Renal cortex interstitium (tissue), 11 donors: ENCODE measurements around the gene EEPD1. TPM values are rescaled to one million over a fixed set of nuclear protein-coding genes. Genes with fewer than 3 reads are reported as not detected.
"Not testable (repeated sequence)": the region's sequence is repeated elsewhere in the genome, so short reads cannot be mapped to it uniquely, and the experiment has no call there.

Source experiments
- DNase-seq, 11 donors: peaks; one replicate each; pipeline ENCODE4 v3.0.0-alpha.2; 2013; ENCODE audit warnings: low read depth in 9 of 11, low spot score in 4 of 11; ENCODE audit errors: extremely low read depth in 1 of 11
- polyA plus RNA-seq, 3 donors: library from polyadenylated mRNA; unstranded; fragments of 120-200 nt; gene quantifications; one replicate each; pipeline ENCODE4 v1.2.1, GENCODE V29; 2013; ENCODE audit not compliant: insufficient read length in 3 of 3

The EEPD1 gene
- polyA plus RNA-seq, 3 donors, result 6.5 to 7.9 (median 6.6) TPM

DNA sequence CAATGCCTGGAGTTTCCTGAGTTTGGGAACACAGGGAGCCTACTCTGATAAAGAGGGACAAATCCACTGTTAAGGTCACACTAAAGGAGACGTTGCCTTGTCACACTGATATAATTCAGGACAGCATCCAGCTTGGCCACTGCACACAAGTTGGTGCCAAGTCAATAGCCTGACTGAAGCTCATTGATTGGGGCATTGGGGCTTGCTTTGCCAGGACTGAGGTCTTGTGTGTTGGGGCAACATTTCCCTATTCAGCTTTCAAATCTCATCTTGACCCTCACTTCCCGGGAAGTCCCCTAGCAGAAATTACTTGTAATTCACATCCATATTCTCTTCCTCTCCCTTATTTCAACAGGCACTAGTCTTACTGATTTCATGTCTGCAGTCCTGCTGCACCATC, 3.8 kb upstream of the EEPD1 start:
- DNase-seq, result not testable (repeated sequence)

DNA sequence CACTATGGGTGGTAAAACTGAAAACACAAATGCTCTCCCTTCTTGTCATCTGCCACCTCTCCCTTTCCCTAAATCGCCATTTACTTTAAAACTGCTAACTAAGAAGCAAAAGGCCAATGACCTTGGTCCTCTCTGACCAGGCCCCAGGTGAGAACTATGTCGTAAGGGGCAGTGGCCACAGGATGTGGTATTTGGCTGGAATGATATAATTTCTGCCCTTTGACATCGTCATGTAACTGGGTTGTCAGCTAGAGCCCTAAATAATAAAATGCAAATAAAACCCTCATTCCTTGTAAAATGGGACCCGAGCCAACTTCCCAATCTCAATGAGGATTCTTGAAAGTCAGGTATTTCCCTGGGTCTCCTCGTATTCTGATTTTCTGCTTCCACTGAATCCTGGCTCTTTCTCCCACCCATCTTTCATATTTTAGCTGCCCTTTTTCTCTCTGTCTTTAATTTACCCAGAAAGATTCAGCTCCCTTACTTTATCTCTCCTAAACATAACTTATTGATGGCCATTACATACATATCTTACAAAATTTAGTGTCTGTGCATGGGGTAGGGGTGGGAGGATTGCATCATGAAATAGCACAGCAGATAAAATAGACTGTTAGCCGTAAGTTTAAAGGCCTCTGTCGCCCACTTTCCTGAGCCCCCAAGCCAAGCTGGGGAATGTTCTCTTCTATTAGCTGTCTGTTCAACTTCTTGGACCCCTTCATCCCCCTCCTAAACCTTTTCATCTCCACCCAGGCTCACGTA, 3.2 kb upstream of the EEPD1 start:
- DNase-seq, result no peak

DNA sequence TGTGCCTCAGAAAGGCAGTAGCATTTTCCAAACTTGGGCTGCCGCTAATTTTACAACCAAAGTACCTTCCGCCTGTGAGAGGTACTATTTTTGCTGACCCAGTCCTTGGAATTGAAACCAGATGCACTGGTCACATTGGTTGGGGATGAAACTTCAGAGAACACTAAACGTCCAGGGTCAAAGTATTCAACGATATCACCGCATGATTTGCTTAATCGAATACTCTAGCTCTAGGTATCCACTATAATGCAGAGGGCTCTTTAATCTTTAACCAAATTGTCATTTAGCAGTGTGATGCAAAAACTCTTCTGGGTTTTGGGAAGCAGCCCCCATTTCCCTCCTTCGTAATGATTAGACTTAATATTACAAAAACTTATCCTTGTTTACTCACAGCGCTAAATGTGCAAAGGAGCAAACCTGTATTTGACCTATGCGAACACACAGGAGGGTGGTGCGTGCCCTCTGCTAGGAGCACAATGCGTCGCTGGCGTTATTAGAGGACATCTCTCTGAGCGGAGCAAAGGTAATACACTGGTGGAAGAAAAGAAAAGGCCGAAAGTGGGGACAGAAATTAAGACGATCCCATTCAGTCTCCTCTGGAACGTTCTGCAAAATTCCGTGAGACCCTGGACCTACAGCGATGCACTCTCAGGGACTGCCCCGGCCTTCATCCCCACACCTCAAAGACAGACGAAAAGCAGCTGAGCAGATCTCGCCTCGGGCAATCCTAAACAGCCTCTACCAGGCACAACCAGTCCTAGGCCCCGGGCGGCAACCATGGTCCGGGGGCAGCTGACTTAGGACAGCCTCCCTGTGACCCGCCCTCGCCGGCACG, 916 bp upstream of the EEPD1 start:
- DNase-seq, result no peak

DNA sequence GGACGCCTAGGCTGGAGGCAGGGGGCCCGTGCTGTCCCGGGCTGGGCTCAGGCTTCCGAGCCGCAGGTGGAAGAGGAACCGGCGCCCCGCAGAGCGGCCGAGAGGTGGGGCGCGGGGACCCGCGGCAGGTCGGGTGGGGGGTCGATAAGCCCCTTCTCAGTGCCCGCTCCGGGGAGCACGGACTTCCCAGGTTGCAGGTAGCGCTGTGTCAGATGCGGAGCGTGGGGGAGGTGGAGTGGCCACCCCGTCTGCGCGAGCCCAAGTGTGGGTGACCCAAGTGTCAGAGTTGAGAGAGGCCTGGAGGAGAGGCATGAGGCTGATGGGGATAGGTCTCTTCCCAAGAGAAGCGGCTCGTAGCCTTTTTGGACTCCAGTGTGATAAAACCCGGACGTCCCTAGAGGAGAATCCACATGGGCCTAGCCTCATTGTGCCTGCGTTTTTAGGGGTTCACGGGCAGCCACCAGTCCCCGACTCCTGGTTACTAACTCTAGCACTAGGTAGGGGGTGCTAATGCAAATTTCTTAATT, 580 bp downstream of the EEPD1 start:
- DNase-seq, result no peak

DNA sequence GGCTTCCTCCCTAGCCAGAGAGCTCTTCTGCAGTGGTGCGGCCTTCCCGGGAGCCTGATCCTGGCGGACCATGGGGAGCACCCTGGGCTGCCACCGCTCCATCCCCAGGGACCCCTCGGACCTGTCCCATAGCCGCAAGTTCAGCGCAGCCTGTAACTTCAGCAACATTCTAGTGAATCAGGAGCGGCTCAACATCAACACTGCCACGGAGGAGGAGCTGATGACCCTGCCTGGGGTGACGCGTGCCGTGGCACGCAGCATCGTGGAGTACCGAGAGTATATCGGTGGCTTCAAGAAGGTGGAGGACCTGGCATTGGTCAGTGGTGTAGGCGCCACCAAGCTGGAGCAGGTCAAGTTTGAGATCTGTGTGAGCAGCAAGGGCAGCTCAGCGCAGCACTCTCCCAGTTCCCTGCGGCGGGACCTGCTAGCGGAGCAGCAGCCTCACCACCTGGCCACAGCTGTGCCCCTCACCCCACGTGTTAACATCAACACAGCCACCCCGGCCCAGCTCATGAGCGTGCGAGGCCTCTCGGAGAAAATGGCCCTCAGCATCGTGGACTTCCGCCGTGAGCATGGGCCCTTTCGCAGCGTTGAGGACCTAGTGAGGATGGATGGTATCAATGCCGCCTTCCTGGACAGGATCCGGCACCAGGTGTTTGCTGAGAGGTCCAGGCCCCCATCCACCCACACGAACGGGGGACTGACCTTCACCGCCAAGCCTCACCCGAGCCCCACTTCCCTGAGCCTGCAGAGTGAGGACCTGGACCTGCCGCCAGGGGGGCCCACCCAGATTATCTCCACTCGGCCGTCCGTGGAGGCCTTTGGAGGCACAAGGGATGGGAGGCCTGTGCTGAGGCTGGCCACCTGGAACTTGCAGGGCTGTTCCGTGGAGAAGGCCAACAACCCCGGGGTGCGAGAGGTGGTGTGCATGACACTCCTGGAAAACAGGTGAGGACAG, 1.5 kb downstream of the EEPD1 start:
- DNase-seq, result no peak

DNA sequence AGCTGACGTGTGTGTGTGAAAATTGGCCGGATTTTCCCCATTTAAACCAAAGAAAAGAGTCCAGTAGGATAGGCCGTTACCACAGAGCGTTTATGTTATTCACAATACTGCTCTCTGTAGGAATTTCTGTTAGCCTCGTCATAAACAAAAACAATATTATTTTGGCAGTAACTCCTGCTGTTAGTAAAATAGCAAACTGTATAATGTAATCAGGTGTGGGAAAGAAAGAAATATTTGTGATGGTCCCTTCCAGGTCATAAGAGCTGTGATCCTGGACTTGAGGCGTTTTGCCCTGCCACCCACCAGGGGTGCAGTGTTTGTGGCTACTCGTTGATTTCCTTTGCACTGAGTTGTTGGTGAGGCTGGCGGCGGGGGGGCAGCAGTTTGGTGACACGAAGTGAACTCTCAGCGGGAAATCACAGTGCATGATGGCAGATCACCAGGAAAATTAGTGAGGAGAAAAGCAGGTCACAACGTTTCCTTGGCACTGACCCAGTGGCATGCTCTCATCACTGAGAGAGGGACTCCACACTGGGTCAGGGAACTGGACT, 2.8 kb downstream of the EEPD1 start:
- DNase-seq, result no peak

DNA sequence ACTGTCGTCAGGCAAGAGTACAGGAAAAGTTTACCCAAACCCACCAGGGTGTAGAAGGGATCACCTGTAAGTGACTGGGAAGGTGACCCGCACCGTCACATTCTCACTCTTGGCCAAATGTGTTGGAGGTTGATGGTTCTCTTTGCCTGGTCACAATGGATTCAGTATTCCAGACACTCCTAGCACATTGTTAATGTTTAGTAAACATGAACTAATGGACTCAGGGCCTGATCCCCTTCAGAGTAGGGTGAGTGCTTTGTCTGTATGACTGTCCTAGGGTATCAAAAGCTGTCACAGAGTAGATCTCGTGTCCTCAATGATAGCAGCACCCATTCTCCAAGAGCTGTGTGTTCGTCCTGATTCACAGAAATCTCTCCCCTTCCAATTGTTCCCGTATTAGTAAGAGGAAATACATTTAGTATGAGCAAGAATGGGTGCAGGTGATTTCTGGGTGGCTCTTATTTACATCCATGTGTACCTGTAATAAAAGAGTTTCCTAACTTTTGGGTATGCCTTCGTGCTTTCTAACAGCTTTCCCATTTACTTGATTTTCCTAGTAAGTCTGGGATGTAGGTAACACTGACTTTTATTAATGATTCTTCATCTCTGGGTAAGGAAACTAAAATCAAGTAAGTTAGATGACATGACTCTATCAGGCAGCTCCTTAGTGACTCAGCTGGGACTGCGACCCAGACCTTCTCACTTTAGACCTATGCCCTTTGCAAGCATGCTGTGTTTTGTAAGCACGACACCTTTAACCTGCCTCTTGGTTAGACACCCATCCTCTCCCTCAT, 4.7 kb downstream of the EEPD1 start:
- no peak for DNase-seq

DNA sequence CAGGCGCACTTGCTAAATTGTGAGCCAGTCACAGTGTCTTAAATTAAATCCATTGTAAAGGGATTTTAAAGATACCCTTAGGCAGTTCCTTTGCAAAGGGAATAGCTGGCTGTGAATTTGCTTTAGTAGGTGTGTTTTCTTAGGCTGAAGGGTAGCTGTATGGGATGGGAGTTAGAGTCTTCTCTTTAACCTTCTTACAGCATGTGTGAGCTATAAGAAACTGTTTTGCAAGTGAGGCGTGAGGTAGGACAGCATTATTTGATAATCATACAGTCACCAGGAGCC, 5.2 kb downstream of the EEPD1 start:
- DNase-seq, result no peak

DNA sequence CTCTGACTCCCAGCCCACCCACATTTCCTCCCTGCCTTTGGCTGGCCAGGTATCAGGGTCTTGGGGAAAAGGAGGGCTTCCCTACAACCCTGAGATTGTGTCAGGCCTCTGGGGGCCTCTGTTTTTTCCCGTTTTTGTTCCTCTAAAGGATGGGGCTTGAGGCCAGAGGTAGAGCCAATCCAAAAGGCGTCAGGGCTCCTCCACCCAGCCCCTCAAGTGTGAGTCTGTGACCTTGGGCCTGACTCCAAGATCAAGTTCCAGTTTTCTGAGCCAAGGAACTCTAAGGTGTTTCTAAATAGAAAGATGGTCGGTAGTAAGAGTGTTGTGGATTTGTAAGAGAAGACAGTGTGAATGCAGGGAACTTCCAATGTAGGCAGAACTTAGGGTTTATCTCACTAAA, 6.6 kb downstream of the EEPD1 start:
- DNase-seq, result no peak

DNA sequence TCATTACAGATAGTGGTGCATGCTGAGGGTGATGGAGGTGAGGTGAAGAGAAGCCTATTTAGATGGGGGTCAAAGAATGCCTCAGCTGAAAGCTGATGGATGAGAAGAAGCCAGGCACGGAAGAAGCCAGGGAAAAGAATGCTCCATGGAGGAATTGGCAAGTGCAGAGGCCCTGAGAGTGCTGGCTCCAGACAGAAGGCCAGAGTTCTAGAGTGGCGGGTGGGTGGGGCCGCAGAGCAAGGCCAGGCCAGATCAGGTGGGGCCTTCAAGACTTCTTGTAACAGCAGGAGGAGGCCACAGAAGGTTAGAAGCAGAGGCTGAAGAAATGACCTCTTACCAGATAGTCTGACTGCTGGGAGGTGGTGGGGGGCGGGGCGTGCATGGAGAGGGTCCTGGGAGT, 7.3 kb downstream of the EEPD1 start:
- no peak for DNase-seq

DNA sequence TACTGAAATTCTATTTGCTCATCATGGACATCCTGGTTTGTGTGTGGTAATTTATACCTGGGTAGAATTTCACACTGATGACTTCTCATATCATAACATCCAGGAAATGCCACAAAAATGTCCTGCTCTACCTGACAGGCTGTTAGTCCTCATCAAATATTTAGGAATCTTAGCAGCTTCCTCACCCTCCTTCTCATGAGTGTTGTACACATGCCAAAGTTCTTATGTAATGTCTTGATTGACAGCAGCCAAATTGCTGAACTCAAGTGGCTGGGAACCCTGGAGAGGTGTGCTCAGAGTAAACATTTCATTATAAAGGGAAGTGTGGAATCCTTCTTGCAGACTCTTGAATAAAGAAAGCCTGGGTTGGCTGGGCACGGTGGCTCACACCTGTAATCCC, 8.9 kb downstream of the EEPD1 start:
- DNase-seq, result no peak

DNA sequence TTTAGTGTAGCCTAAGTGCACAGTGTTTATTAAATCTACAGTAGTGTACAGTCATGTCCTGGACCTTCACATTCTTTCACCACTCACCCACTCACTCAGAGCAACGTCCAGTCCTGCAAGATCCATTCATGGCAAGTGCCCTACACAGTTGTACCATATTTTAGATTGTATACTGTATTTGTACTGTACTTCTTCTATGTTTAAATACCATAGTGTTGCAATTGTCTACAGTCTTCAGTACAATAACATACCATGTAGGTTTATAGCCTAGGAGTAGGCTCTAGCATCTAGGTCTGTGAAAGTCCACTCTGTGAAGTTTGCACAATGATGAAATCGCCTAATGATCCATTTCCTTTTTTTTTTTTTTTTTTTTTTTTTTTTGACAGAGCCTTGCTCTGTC, 12.0 kb downstream of the EEPD1 start:
- DNase-seq, result no peak

DNA sequence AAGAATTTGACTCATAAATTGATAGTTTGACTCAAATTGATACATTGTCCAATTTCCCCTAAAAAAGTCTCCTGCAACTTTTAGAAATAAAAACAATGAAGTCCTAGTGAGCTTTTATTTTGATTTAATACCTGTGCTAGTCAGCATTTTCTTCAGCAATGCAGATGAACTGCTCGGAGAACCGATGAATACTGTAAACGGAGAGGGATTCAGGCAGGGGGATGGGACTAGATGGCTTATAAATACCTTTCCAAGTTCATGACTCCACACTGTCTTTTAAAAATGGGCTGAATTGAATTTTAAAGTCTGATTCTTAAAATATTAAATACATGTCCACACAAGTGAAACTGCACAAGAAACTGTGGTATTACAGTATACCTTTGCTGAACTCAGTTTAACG, 12.7 kb downstream of the EEPD1 start:
- no peak for DNase-seq

DNA sequence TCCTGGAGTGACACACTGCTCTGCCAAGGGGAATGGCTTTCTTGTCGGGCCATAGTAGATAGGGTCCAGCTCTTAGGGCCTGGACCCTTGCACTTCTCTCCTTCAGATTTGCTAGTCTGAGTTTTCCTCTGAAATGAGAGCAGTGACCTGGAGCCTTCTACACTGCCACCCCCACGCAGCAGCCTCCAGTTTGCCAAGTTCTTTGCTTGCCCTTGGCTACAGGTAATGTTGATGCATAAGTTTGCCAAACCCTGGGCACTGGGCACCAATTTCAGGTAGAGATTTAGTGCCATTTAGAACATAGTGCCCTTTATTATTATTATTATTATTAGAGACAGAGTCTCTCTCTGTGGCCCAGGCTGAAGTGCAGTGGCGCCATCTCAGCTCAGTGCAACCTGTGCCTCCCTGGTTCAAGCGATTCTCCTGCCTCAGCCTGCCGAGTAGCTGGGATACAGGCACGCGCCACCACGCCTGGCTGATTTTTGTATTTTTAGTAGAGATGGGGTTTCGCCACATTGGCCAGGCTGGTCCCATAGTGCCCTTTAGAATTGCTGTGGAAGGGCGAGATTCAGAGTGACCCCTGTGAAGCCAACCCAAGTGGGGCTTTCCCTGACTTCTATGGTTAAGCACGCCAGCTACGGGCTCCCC, 14.5 kb downstream of the EEPD1 start:
- DNase-seq, result no peak

DNA sequence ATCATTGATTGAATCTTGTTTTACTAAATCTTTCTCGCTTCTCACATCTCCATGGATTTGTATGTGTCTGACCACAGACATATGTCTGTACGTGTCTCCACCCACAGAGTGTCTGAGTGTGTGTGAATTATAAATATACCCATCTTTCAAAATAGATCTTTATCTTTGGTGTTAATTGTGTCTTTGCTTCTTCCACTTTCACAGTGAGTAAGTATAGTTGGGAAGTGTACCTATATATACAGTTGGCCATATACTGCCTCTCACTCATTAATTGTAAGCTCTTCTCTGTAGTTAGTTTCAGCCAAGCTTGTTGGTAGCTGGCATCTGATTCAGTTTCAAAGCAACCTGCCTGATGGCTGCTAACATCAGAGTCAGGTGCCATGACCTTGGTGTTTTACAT, 18.4 kb downstream of the EEPD1 start:
- DNase-seq, result no peak

DNA sequence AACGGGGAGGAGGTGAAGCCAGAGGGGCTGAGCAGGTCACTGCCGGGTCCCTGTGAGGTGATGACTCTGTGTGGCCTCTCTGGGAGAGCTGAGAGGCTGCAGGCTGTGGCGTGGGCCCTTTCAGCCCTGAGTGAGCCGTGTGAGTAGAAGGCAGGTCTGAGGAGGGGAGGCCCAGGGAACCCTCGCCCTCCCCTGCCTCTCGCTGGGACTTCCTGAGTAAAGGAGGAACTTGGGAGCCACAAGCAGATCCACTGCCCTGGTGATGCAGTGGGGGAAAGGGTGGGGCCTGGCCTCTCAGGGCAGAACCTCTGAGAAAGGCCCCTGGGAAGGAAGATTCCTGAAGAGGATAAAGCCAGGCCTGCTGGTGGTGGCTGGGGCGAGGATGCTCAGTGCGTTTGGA, 22.8 kb downstream of the EEPD1 start:
- no peak for DNase-seq

DNA sequence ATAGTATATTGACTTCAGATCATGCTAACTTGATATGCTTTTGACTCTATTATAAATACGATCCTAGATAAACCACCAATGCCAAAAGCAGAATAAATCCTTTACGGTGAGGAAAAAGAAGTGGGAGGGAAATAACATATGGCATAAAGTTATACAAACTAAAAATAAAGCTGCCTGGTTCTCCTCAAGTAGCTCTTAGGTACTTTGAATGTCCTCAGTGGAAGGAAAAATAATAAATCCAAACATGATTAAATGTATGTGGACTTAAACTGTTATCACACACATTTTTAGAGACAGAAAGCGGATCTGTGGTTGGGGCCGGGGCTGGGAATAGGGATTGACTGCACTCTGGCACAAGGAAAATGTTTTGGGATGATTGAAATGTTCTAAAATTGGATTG, 23.6 kb downstream of the EEPD1 start:
- no peak for DNase-seq

DNA sequence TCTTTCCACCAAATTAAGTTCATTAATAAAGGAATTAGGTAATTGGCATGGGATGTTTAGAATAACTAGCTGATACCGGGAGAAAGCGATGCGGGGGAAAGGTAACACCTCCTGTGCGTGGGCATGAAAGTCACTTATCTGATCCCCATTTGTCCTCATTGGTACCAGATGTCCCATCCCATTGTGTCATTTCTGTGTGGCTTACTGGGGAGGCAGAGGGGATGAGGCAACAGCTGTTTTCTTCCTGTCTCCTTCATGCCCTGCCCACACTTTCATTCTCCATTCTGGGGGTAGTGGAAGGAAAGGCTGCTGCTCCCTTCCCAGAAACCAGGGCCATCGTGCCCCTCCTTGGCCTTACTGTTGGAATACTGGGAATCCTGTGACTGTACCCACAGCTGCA, 27.1 kb downstream of the EEPD1 start:
- DNase-seq, result no peak
